ENCODE measurements around the gene IGFBP6.

Gene IGFBP6

GRCh38 chr12:53147653-53148052 is 50.2 kb downstream of the IGFBP6 start:
- no peaks in the 10 kb centered on the region for H3K27me3 Mint-ChIP-seq
- no peak overlapping the region for H3K4me3 Mint-ChIP-seq
- no peak overlapping the region for H3K27ac Mint-ChIP-seq
- H3K9me3 Mint-ChIP-seq = no peaks in the 10 kb centered on the region
- H3K4me1 Mint-ChIP-seq (ENCODE audit: low read depth in 2 of 2) = no peaks in the 10 kb centered on the region
- ATAC-seq (replicated peaks) (no peak), DNase-seq (no peak)
- peaks cover 3% of the 10 kb centered on the region for H3K36me3 Mint-ChIP-seq (ENCODE audit: insufficient read depth)

DNA sequence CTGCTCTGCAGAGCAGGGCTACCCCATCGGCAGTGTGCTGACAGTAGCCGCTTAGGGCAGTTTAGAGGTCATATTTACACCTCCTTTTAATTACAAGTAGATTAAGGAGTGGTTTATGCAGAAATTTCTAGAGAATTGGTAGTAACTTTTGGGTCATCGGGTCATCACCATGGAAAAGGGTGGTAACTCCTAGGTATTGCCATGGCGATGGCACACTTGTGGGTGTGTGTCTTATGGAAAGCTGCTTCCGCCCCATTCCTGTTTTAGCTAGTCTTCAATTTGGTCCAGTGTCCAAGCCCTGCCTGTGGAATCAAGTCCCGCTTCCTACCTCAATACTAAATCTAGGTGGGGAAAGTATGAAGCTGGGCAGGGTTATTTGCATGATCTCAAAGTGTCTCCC is 53.6 kb downstream of the IGFBP6 start:
- H3K27ac Mint-ChIP-seq = no peak overlapping the region
- H3K27me3 Mint-ChIP-seq = no peaks in the 10 kb centered on the region
- H3K4me1 Mint-ChIP-seq (ENCODE audit: low read depth in 2 of 2) = no peaks in the 10 kb centered on the region
- no peak for DNase-seq
- no peak overlapping the region for H3K4me3 Mint-ChIP-seq
- peaks cover 3% of the 10 kb centered on the region for H3K36me3 Mint-ChIP-seq (ENCODE audit: insufficient read depth)
- ATAC-seq (replicated peaks) = no peak
- H3K9me3 Mint-ChIP-seq = no peaks in the 10 kb centered on the region
